Globus pallidus (tissue), 1 donor: Measurements from ENCODE around the gene SULF2.
"Not testable (repeated sequence)": the region's sequence is repeated elsewhere in the genome, so short reads cannot be mapped to it uniquely, and the experiment has no call there.

Experiments used
- DNase-seq: peaks from one replicate; pipeline ENCODE4 v3.0.0-alpha.2; 2015; ENCODE audit warnings: low spot score

The SULF2 gene

DNA sequence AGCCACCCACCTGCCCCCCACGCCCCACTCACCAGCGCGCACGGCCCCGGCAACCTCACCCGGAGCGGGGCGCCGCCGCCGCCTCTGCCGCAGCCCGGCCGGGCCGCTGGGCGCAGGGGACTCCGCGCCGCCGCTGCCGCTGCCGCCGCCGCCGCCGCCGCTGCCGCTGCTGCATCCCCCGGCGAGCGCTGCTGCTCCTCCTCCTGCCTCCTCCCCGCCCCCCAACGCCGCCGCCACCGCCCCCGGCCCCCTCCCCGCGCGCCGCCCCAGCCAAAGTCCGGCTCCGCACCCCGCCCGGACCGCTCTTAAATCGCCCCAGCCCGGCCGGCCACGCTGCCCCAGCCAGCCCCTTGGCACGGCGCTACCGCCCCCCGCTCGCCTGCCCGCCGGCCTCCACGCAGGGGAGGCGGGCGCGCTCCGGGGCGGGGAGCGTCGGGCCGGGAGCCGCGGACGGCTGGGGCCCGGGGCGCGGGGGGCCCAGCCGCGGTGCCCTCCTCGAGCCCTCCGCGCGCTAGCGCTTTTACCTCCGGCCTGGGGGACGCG, at the start of gene SULF2:
SULF2 (minus strand) TSS at position 171 of the 543 bp plus-strand sequence. CDS start 28,118 bp downstream, outside the sequence.
- no peak for DNase-seq

GRCh38 chr20:47831675-47832074, 46.4 kb upstream of the SULF2 start:
- DNase-seq: not testable (repeated sequence)

GRCh38 chr20:47826716-47827115, 41.4 kb upstream of the SULF2 start:
- DNase-seq: not testable (repeated sequence)

GRCh38 chr20:47826006-47826405, 40.7 kb upstream of the SULF2 start:
- DNase-seq: not testable (repeated sequence)

GRCh38 chr20:47825011-47825762, 39.9 kb upstream of the SULF2 start:
- DNase-seq: no peak

GRCh38 chr20:47823941-47824340, 38.7 kb upstream of the SULF2 start:
- DNase-seq: not testable (repeated sequence)

GRCh38 chr20:47821481-47822100, 36.3 kb upstream of the SULF2 start:
- no peak for DNase-seq

- no peak for DNase-seq
These were observed 33.8 kb upstream of the SULF2 start for GRCh38 chr20:47818996-47819609.

GRCh38 chr20:47818466-47818865, 33.2 kb upstream of the SULF2 start:
- DNase-seq: no peak

GRCh38 chr20:47818016-47818415, 32.7 kb upstream of the SULF2 start:
- no peak for DNase-seq

DNA sequence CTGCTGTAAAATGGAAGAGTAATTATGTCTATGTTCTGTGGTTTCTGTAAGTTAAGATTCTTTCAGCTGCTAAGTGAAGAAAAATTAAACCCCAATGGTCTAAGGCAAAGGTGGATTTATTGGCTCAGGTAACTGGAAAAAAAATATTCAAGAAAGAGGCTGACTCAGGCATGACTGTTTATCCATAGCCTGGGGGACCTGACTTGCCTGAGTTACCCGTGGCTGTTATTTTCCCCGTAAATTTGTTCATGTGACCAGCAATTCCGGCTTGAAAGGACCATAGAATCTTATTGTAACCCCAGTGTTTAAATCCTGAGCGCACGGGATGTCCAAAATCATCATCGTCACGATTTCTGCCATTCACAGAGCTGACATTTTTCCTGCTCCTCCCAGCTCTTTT, 32.3 kb upstream of the SULF2 start:
- no peak for DNase-seq

DNA sequence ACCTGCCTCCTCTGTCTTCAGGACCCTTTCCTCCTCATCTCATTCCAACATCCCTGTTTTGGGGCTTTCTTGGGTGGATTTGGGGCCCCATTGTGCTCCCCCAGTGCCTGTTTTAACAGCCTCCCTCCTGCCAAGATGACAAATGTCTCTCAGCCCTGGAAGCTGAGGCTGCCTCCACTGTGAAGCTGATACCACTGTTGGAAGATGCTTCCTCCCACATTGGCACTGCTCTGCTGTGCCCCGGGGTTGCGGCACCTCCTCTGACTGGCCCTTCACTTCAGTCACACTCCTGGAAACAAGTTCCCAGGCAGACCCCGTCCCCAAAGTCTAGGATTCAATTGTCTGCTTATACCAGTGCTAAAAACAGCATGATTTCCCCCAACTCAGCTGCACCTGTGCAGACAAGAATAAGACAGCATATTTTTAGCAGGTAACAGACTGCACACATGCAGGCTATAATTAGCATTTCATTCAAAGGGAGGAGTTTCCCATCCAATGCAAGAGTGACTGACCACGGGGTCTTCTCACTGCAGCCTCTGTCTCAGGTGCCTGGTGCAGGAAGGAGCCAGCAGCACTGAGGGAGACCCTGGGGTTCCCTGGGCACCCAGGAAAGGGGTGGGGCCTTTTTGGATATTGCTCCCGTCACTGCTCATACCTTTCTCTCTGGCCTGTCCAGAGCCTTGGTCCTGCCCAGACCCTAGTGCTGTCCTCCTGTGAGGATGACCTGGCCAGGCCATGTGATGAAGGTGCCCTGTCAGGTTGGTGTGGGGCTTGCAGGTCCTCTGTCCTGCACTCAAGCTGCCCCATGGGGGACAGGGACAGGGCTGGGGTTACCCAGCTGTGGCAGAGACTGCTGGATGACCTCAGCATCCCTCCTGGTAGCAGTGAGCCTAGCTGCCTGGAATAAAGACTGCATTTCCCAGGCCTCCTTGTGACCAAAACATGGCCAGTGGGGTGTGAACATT, 31.5 kb upstream of the SULF2 start:
- DNase-seq: no peak

GRCh38 chr20:47815866-47816265, 30.6 kb upstream of the SULF2 start:
- DNase-seq: no peak

- no peak for DNase-seq
These were observed 30.1 kb upstream of the SULF2 start for GRCh38 chr20:47815416-47815806.

DNA sequence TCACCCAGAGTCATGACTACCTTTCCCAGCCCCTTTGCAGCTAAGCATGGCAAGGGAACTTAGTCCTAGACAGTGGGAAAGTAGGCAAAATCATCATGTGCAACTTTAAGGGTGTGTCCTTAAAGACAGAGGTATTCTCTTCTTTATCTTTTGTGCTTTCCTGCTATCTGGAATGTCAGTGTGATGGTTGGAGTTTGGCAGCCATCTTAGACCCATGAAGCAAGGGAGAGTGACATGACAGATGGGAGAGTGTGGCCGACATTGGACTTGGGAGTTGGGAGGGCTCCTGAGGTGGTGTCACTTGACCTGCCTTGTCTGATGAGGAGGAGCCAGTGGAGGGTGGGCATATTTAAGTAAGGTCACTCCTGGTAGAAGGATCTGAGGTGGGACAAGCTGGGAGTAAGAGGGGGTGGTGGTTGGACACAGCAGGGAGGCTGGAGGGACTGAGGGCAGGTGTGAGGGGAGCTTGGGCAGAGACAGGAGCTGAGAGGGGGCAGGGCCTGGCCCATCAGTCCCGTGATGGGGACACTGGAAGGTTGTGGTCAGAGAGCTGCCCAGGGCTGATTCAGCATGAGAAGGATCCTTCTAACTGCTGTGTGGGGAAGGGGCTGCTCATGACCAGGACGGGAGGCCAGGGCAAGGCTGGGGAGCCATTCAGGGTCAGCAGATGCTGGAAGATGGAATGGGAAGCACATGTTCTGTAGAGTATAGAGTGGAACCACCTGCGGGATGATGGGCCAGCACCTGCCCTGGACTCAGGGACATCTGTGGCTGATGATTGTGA, 29.5 kb upstream of the SULF2 start:
- no peak for DNase-seq

DNA sequence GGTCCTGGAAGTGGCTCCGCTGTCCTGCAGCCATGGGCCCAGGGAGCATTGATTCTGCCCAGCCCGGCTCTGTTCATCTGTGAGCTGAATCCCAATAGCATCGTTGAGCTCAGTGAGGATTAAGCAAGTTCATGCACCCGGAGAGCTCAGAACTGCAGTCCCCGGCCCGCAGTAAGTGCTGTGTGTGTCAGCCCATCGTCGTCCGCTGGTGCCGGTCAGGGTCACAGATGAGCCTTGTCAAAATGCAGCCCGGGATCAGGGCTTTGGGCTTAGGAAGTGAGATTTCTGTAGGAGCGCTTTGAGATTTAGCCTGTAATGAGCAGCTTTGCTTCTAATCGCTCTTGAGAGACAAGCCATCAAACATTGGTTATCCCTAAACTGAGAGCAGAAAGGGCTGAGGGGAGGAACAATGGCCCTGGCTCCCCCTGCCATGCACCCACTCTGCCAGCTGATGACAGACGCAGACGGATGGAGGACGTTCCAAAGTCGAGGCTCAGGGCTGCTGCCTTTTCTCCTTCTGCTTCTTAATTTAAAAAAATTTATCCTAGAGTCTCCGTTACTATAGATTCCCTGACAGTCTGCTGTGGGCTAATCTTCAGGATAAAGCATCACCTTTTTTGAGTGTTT, 25.6 kb upstream of the SULF2 start:
- DNase-seq: no peak

GRCh38 chr20:47810116-47810677, 24.9 kb upstream of the SULF2 start:
- no peak for DNase-seq

DNA sequence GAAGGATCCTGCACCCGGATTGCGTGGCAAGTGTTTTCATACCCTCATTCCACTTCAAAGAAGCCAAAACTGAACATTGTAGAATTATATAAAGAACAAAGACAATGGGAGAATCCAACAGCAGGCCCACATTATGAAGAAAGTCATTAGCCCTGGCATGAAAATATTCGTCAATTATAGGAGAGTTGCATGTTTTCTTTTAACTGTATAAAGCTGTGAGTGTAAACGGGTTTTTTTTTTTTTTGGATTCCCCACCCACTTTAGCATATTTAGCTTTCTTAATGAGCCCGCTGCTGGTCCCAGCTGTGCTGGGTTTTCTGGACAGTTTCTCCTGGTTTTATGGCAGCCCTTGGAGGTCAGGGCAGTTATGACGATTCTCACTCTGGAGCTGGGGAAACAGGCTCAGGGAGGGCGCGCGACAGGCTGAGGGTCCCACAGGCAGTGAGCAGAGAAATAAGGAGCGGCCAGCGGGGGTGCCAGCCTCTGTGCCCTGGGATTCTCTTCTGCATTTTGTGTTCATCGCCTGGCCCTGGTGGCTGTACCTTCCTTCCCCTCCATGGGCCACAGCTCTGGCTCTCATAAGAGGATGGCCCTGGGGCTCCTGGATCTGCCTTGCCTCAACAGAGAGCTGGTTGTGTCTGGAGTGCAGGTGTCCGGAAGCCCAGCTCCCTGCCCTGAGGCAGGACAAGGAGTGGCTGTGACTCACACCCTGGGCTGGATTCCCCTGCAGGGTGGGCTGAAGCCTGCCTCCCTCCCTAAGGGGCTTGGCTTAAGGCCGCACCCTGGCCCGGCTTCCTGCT, 24.1 kb upstream of the SULF2 start:
- DNase-seq: no peak

DNA sequence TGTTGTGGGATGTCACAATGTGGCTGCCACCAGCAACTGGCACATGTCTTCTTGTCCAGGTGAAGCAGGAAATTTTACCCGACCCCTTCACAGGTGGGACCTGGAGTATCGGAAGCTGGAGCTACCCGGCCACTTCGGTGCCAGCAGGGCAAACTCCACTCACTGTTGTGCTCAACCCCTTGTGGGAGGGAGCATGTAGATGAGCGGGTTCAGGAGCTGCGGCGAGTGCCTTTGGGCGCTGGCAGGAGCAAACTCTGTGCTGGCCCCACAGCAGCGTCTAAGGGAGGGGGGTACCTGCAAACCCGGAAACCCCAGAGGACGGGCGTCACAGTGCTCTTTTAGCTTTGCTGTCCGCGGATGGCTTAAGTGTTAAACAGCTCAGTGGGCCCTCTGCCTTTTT, 20.7 kb upstream of the SULF2 start:
- no peak for DNase-seq
